Natural killer cell treated with Interleukin-12 subunit alpha and Interleukin-12 subunit beta and Interleukin-15 and Interleukin-18, amount 100 ng/mL, for 72 hours (primary cell): ENCODE results near the gene CMIP. TPM values are rescaled to one million over a fixed set of nuclear protein-coding genes. Genes with fewer than 3 reads are reported as not detected.
"Not testable (repeated sequence)": the region's sequence is repeated elsewhere in the genome, so short reads cannot be mapped to it uniquely, and the experiment has no call there.

Experiments
- ATAC-seq, 2 donors: fragments of 150-1000 bp; cut with Tn5 transposase in 1 of 2; sonication (Bioruptor Pico), chemical (Tn5 transposase) in 1 of 2; 2 replicates each; pipeline ENCODE4 v1.10.0; 2021
- DNase-seq: peaks from one replicate; pipeline ENCODE4 v3.0.0; 2022; ENCODE audit warnings: low spot score
- H3K27ac Mint-ChIP-seq, 2 donors: 1 replicate in 1 of 2; 2 replicates in 1 of 2; pipeline ENCODE4 v1.8.0; 2022; ENCODE audit warnings: mixed read lengths in 2 of 2, mild to moderate bottlenecking in 1 of 2, moderate library complexity in 1 of 2
- H3K27me3 Mint-ChIP-seq, 2 donors: 1 replicate in 1 of 2; 2 replicates in 1 of 2; pipeline ENCODE4 v1.8.0; 2022; ENCODE audit warnings: mixed read lengths in 2 of 2
- H3K36me3 Mint-ChIP-seq: one replicate; pipeline ENCODE4 v1.8.0; 2022; ENCODE audit warnings: mixed read lengths
- H3K4me1 Mint-ChIP-seq, 2 donors: 1 replicate in 1 of 2; 2 replicates in 1 of 2; pipeline ENCODE4 v1.8.0; 2022; ENCODE audit warnings: low read depth in 2 of 2, mixed read lengths in 2 of 2, mild to moderate bottlenecking in 1 of 2
- H3K4me3 Mint-ChIP-seq: one replicate; pipeline ENCODE4 v1.8.0; 2022; ENCODE audit warnings: mixed read lengths
- H3K9me3 Mint-ChIP-seq: 2 replicates; pipeline ENCODE4 v1.8.0; 2022; ENCODE audit warnings: mixed read lengths
- total RNA-seq, 2 donors: library from RNA; stranded (reverse); gene quantifications; one replicate each; pipeline ENCODE4 v1.2.3, GENCODE V29; 2022

Gene CMIP
- total RNA-seq, 2 donors from 2014 or later, result 48.0 to 57.6 TPM

DNA sequence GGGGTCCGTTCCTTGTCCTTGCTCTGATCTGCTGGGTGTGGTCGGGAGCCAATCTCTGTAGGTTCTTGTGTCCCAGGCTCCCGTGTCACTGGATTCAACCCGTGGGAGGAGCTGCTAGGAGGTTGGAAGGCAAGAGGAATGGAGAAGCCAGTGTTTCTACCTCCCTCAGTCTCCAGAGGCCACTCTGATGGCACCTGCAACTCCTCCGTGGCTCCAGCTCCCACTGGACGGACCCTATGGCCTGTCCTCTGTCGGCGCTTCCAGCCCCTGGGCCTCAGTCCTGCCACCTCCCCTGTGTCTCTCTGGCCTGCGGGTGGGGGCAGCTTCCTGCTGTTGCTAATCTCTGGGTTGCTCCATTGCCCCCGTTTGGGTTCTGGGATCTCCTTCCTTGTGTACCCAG lies 71.1 kb downstream of the CMIP start:
- Mint-ChIP-seq H3K36me3 (no peaks in the 10 kb centered on the region), H3K4me1 (peaks cover 43 to 46% of the 10 kb centered on the region in 2 donors), H3K27me3 (no peaks in the 10 kb centered on the region), H3K9me3 (no peaks in the 10 kb centered on the region), H3K4me3 (no peak overlapping the region), H3K27ac (peak overlapping the region in 1 of 2 donors; percentile 65)
- DNase-seq, result no peak
- no peak for ATAC-seq

GRCh38 chr16:81516478-81517149 lies 72.0 kb downstream of the CMIP start:
- DNase-seq (no peak), ATAC-seq (no peak)
- Mint-ChIP-seq H3K36me3 (no peaks in the 10 kb centered on the region), H3K27me3 (no peaks in the 10 kb centered on the region), H3K4me3 (no peak overlapping the region), H3K27ac (peak overlapping the region in 1 of 2 donors; percentile 65), H3K9me3 (no peaks in the 10 kb centered on the region), H3K4me1 (peaks cover 50 to 52% of the 10 kb centered on the region in 2 donors)

GRCh38 chr16:81517150-81517499 lies 72.5 kb downstream of the CMIP start:
- Mint-ChIP-seq H3K36me3 (no peaks in the 10 kb centered on the region), H3K4me1 (peaks cover 55 to 57% of the 10 kb centered on the region in 2 donors), H3K27ac (no peak overlapping the region), H3K9me3 (no peaks in the 10 kb centered on the region), H3K4me3 (no peak overlapping the region), H3K27me3 (no peaks in the 10 kb centered on the region)
- ATAC-seq (no peak), DNase-seq (no peak)

DNA sequence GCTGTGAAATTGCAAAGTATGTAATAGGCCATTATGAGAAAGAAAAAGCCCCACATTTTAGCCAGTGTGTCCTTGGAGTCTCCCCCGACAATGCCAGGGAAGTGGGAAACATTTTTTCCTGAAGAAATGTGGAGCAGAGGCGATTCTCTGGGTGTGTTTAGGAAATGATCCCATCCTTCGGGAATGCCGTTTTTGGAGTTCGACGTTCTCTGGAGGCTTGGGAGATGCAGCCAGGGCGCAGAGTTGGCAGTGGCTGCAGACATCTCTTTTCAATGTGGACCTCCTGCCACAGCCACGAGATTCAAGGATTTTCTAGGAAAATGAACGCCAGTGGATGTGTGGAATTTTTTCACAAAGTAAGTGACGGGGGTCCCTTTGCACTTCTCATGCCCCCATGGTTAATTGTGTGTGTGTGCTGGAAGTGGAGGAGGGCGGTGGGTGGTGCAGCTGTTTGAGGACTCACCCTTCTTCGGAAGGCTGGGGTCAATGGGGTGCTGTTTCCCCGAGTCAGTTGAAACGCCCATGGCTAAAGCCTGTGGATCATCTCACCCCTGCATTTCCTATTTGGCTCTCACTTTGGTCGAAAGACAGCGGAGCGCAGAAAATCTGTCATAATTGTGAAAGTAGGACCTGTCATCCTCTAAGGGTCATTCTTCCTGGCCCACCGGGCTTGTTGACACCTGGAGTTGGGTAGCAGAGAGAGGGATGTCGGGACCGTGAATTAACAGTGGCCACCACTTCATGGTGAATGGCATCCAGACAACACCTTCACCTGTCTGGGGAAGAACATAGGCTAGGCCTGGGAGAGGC lies 73.2 kb downstream of the CMIP start:
- H3K27me3 Mint-ChIP-seq, result no peaks in the 10 kb centered on the region

GRCh38 chr16:81518439-81518757 lies 73.8 kb downstream of the CMIP start:
- Mint-ChIP-seq H3K4me3 (no peak overlapping the region), H3K27me3 (no peaks in the 10 kb centered on the region), H3K4me1 (peaks cover 60 to 63% of the 10 kb centered on the region in 2 donors), H3K9me3 (no peaks in the 10 kb centered on the region), H3K27ac (no peak overlapping the region), H3K36me3 (no peaks in the 10 kb centered on the region)
- ATAC-seq (no peak), DNase-seq (no peak)

More for the DNA sequence above, 73.2 kb downstream of the CMIP start:
- Mint-ChIP-seq H3K9me3 (no peaks in the 10 kb centered on the region), H3K4me1 (peaks cover 60 to 63% of the 10 kb centered on the region in 2 donors), H3K4me3 (no peak overlapping the region), H3K27ac (no peak overlapping the region), H3K36me3 (no peaks in the 10 kb centered on the region)
- DNase-seq, result no peak
- ATAC-seq, result no peak

- DNase-seq, result no peak
- Mint-ChIP-seq H3K27ac (peak overlapping the region; percentile 91 to 92), H3K27me3 (no peaks in the 10 kb centered on the region), H3K9me3 (no peaks in the 10 kb centered on the region), H3K36me3 (no peaks in the 10 kb centered on the region), H3K4me1 (peaks cover 59 to 63% of the 10 kb centered on the region in 2 donors), H3K4me3 (peak overlapping the region; percentile 79)
- no peak for ATAC-seq
These were observed 74.9 kb downstream of the CMIP start for GRCh38 chr16:81519301-81520150.

DNA sequence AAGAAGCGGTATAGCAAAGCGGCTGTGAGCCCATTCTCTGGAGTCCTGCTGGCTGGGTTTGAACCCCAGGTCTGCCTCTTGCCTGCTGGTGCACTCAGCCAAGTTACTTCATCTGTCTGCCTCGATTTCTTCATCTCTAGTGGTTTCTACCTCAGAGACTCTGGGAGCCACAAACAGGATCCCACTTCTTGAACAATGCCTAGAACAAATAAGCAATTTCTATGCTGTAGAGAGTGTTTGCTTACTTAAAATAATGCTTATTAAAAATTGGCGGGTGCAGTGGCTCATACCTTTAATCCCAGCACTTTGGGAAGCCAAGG lies 75.5 kb downstream of the CMIP start:
- H3K36me3 Mint-ChIP-seq, result no peaks in the 10 kb centered on the region
- ATAC-seq (no peak), DNase-seq (no peak)
- H3K27me3 Mint-ChIP-seq, result no peaks in the 10 kb centered on the region
- peaks cover 60 to 63% of the 10 kb centered on the region in 2 donors for H3K4me1 Mint-ChIP-seq
- peak overlapping the region; percentile 79 for H3K4me3 Mint-ChIP-seq
- H3K27ac Mint-ChIP-seq, result peak overlapping the region; percentile 91 to 92
- H3K9me3 Mint-ChIP-seq, result no peaks in the 10 kb centered on the region

DNA sequence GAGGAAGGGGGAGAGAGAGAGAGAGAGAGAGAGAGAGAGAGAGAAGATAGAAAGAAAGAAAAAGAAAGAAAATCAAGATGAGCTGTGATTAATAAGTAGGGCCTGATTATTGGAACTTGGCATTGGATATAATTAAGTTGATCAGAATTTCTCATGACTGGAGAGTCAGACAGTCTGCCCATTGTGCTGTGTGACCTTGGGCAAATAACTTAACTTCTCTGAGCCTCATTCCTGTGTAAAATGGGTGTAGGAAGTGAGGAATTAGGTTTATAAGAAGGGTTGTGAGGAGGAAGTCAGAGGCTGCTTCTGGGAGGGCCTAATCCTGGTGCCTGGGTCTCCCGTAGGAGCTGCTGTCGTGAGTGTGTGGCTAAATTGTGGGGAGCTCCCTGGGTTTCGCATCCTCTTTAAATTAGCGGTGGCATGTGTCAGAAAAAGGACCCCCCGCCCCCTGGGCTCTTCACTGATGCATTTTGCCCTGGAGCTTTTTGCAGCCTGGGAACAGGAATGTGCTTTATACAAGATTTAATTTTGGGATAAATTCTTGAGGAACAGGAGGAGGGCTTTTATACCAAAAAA lies 76.0 kb downstream of the CMIP start:
- Mint-ChIP-seq H3K27me3 (no peaks in the 10 kb centered on the region), H3K27ac (peak overlapping the region; percentile 91 to 92), H3K36me3 (no peaks in the 10 kb centered on the region), H3K4me3 (peak overlapping the region; percentile 79), H3K4me1 (peaks cover 63 to 66% of the 10 kb centered on the region in 2 donors), H3K9me3 (no peaks in the 10 kb centered on the region)
- DNase-seq, result no peak
- no peak for ATAC-seq

DNA sequence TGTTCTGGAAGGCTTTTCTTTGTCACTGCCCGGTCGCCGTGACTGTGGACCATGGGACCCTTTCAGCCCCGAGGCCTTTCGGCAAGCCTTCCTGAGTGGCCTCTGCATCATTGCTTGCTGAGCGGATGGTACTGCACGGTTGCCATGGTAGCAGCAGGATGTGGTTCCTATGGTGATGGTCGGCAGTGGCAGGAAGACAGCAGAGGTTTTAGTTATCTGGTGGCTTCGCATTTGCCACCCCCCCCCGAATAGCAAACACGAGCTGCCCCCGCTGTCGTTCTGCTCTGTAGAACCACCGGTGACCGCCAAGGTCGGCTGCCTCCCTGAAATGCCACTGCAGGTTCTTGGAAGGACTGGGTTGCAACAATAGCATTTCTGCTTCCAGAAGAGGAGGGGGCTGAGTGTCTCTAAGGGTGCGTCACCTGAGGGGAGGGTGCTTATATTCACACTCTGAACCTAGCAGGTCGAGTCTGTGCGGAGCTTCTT lies 76.6 kb downstream of the CMIP start:
- peak; percentile 86 to 87 for ATAC-seq

DNA sequence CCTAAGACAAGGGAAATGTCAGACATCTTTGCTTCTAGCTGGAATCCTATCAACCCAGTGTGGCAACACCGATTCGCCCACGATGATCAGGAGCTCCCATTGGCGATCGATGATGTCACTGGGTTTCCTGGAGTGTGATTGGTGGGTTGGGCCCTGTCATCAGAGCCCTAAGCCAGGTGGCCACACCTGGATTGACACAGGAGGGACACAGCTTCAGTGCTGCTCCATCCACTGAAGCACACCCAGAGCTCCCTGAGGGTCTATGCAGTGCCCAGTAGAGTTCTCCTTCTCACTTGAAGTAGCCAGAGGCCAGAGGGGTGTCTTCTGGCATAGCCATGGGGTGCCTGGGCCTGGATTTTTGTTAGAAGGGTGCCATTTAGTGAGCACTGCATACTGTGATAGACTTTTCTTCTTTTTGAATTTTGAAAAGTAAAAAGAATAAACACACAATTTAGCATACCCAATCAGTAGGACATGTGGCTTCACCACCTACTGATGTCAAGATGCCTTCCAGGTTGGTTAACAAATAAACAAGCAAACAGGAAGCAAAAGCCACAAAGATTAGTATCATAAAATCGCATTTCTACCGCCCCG lies 77.6 kb downstream of the CMIP start:
- Mint-ChIP-seq H3K27me3 (no peaks in the 10 kb centered on the region), H3K4me1 (peaks cover 66 to 73% of the 10 kb centered on the region in 2 donors), H3K27ac (peak overlapping the region; percentile 91 to 92), H3K4me3 (peak overlapping the region; percentile 79), H3K9me3 (no peaks in the 10 kb centered on the region), H3K36me3 (no peaks in the 10 kb centered on the region)
- DNase-seq, result no peak
- ATAC-seq, result no peak

More for the DNA sequence above, 76.6 kb downstream of the CMIP start:
- Mint-ChIP-seq H3K4me3 (peak overlapping the region; percentile 79), H3K27ac (peak overlapping the region; percentile 91 to 92), H3K4me1 (peaks cover 64 to 68% of the 10 kb centered on the region in 2 donors), H3K27me3 (no peaks in the 10 kb centered on the region), H3K36me3 (no peaks in the 10 kb centered on the region), H3K9me3 (no peaks in the 10 kb centered on the region)
- DNase-seq, result peak; percentile 91

GRCh38 chr16:81522851-81523250 lies 78.2 kb downstream of the CMIP start:
- not testable (repeated sequence) for H3K36me3 Mint-ChIP-seq, DNase-seq, H3K27me3 Mint-ChIP-seq, H3K9me3 Mint-ChIP-seq, ATAC-seq
- peaks cover 72 to 80% of the 10 kb centered on the region in 2 donors for H3K4me1 Mint-ChIP-seq
- H3K27ac Mint-ChIP-seq, result peak overlapping the region; percentile 91 to 92
- H3K4me3 Mint-ChIP-seq, result peak overlapping the region; percentile 59

DNA sequence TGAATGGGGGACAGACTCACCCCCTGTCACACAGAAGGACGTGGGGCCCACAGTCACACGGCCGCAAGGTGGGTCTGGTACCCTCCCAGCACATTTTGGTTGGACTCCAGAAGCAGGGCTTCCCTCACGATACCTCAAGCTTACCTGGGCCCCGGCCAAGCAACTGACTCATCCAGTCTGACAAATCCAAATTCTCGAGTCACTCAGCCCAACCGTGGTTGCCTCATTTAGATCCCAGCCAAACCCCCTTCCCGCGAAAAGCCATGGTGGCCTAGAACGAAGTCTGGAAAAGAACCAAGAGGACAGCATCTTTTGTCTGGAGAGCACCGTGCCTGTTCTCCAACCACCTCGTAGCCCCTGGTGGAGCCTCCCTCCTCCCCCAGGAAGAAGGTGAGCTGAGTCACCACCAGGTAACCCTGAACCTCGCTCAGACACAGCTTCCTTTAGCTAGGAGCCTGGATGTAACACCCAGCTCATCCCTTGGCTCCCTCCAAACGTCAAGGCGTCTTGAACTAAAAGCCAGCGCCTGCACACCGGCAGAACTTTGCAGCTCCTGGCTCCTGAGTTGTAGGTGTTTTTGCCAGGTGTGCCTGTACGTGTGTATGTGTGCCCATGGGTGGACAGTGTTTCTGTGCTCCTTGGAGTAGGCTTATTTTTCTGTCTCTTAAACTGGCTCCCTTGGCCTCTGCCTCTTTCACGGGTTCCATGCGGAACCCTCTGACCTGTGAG lies 78.9 kb downstream of the CMIP start:
- H3K27me3 Mint-ChIP-seq, result no peaks in the 10 kb centered on the region
- H3K36me3 Mint-ChIP-seq, result no peaks in the 10 kb centered on the region
- H3K4me3 Mint-ChIP-seq, result peak overlapping the region; percentile 59
- DNase-seq, result no peak
- peak overlapping the region; percentile 91 to 92 for H3K27ac Mint-ChIP-seq
- peaks cover 77 to 87% of the 10 kb centered on the region in 2 donors for H3K4me1 Mint-ChIP-seq
- no peaks in the 10 kb centered on the region for H3K9me3 Mint-ChIP-seq
- ATAC-seq, result no peak
